ENCODE results near the gene RBFOX2. TPM values are rescaled to one million over a fixed set of nuclear protein-coding genes. Genes with fewer than 3 reads are reported as not detected.

Gene RBFOX2
- total and polyA plus RNA-seq, 10 of the 15 experiments (the other 5 are each of a cell fraction or from before 2014, with no cell fraction given) = 0.01 to 2.7 (median 0.17) TPM; not detected in 4

DNA sequence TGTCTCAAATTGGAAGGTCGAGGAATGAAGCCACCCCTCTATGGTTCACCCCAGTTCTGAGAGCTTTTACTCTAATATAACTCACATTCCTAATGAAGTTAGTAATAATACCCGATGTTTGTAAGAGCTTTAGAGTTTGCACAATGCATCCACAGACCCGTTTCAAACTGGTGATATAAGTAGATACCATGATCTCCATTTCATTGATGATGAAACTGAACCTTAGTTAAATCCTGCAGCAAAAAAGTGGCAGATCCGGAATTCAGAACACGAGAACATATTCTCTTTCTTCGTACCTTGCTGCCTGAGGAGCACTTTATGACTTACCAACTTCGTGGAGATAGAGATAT lies 757 bp upstream of the RBFOX2 start (continued):
- TF ChIP-seq SUPT20H (IDR thresholded peaks at IDR 0.05; ENCODE audit: borderline replicate concordance, control insufficient read depth, low read depth, low read length) (no peak), STAT1 (conservative IDR thresholded peaks at IDR 0.05) (no peak)

DNA sequence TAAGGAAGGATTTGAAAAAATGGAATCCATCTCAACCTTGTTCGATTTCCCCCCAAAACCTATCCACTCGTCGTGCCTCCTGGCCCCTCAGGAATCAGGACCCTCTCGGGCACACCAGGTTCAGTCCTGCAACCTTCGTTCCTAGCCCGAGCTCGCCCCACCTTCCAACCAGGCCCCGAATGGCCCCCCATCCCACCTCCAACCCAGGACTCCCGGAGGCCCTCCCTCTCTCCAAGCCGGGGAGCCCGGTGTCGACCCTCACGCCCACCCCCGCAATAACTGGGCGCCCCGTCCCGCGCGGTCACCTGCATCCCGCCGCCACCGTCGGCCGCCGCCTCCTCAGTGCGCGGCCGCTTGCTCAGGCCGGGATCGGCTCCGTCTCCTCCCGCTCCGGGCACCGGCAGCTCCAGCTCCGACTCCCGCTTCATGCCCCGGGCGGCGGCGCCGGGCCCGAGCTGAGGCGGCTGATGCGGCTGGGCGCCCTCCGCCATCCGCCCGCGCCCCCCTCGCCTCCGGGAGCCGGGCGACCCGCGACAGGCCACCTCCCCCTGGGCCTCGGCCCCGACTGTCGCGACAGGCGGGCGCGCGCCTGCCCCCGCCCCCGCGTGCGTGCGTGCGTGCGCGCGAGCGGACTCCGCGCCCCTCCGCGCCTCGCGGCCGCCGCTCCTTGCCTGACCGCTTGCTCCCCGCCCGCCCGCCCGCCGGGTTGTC lies 534 bp downstream of the RBFOX2 start:
- no peaks in the 10 kb centered on the region for H3K36me3 ChIP-seq (ENCODE audit: control insufficient read depth in 2 of 2, insufficient read depth in 2 of 2, low read length in 1 of 2)
- no peak overlapping the region for H3K9ac ChIP-seq (ENCODE audit: control insufficient read depth, insufficient read depth, low read length)
- TF ChIP-seq SUZ12 (IDR thresholded peaks at IDR 0.05; ENCODE audit: unreplicated experiment) (peak; percentile 99), IKZF1 (conservative IDR thresholded peaks at IDR 0.05) (0 out of 2 replicates have a peak, but pooled peaks have one; percentile 20), BACH1 (IDR thresholded peaks at IDR 0.05; ENCODE audit: borderline replicate concordance) (peak; percentile 89), FOS (IDR thresholded peaks at IDR 0.05; ENCODE audit: borderline replicate concordance, extremely low read depth, insufficient read length) (no peak), FOXM1 (IDR thresholded peaks at IDR 0.05; ENCODE audit: low read depth, low read length) (no peak), ESRRA (IDR thresholded peaks at IDR 0.05; ENCODE audit: low read length) (no peak), EGR1 (IDR thresholded peaks at IDR 0.05; ENCODE audit: borderline replicate concordance in 1 of 2, low read depth in 2 of 2, low read length in 2 of 2) (peak in 1 of 2 experiments; percentile 58; a peak in 1 of 3 replicates)
- TF ChIP-seq, protein P1, sequence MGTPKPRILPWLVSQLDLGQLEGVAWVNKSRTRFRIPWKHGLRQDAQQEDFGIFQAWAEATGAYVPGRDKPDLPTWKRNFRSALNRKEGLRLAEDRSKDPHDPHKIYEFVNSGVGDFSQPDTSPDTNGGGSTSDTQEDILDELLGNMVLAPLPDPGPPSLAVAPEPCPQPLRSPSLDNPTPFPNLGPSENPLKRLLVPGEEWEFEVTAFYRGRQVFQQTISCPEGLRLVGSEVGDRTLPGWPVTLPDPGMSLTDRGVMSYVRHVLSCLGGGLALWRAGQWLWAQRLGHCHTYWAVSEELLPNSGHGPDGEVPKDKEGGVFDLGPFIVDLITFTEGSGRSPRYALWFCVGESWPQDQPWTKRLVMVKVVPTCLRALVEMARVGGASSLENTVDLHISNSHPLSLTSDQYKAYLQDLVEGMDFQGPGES (IDR thresholded peaks at IDR 0.05) = no peak
- ChIA-PET CTCF (interaction anchor here (0.6 to 1.2 kb wide), 2 partner anchors 38 kb away, joined by 3 read pairs; no protein-coding TSS in a partner anchor), SMC1A (ENCODE audit: uncharacterized antibody, unreplicated experiment) (no interaction called here), POLR2A (no interaction called here), RAD21 (ENCODE audit: unreplicated experiment) (no interaction called here)
- no peak for FAIRE-seq
- peaks cover 0 to 5% of the 10 kb centered on the region in 2 experiments; a peak in 1 of 4 replicates for H3K27me3 ChIP-seq (replicated peaks in 1 of 2; ENCODE audit: control insufficient read depth in 2 of 2, insufficient read depth in 2 of 2, low read length in 1 of 2)
- WGBS (ENCODE audit: insufficient coverage, insufficient replicate concordance, low lambda C conversion rate, missing lambda C conversion rate) = 5% methylated on average over 34 of the region's 87 CpGs
- no TSS peak for BruUV-seq (replicated peaks)
- no peak for ATAC-seq
- H3K9me3 ChIP-seq (replicated peaks; ENCODE audit: control insufficient read depth, insufficient read depth, low read length) = no peaks in the 10 kb centered on the region
- no peak for DNase-seq (ENCODE audit: low read depth, low spot score)
- no peak overlapping the region; the same call in 1 of the 2 replicates for H2AFZ ChIP-seq (ENCODE audit: control insufficient read depth, low read depth, low read length)
- in situ Hi-C loops (cut with MboI) = no loop called here
- H3K27ac ChIP-seq (ENCODE audit: control insufficient read depth, insufficient read depth) = no peak overlapping the region
- no peaks in the 10 kb centered on the region for H3K4me1 ChIP-seq (ENCODE audit: control insufficient read depth, insufficient read depth, low read length)
- H3K4me3 ChIP-seq = no peak overlapping the region
- peak overlapping the region; percentile 22; the same call in 1 of the 2 replicates for H3K4me2 ChIP-seq (ENCODE audit: control insufficient read depth, insufficient read depth)
- intact Hi-C loops (cut with micrococcal nuclease; ENCODE audit: unreplicated experiment) = no loop called here
- no peaks in the 10 kb centered on the region for H4K20me1 ChIP-seq (ENCODE audit: control insufficient read depth, insufficient read depth)
- H3K79me2 ChIP-seq (ENCODE audit: control insufficient read depth, insufficient read depth, low read length) = no peaks in the 10 kb centered on the region

All from GM12878 (cell line).